ENCODE results near the gene LYST.

GRCh38 chr1:235901461-235901860, 34.8 kb upstream of the LYST start:
- TF ChIP-seq CTCF (IDR thresholded peaks at IDR 0.05), result no peak
- no peak for TF ChIP-seq EP300 (IDR thresholded peaks at IDR 0.05)
- no peak for TF ChIP-seq POLR2AphosphoS5 (IDR thresholded peaks at IDR 0.05)

Measured in sigmoid colon (tissue), 4 donors.